Measurements from ENCODE around the gene CLEC3B. TPM values are rescaled to one million over a fixed set of nuclear protein-coding genes. Genes with fewer than 3 reads are reported as not detected.

CLEC3B gene
- total and polyA plus RNA-seq, 2 of the 8 experiments (the other 6 are each of a cell fraction or from before 2014, with no cell fraction given) = 0.32 TPM; not detected in 1

DNA sequence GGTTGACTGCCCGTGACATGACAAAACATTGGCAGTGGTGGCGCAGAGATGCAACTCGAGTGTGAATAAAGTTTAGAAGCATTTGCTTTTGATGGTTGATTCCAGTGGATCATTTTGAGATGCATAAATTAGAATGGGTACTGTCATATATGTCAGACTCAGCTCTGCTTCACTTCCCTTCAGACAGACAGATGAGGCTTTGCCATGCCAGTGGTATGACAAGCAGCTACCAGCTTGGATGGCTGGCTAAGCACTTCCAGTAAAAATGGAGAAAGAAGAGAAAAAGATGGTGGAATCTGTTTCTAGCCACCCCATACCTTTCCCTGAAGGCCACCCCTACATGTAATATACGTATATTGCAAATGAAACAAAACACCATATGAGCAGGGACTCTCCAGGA, 13.5 kb upstream of the CLEC3B start:
- Histone ChIP-seq H4K20me1 (replicated peaks in 1 of 2; ENCODE audit: control insufficient read depth in 1 of 2, insufficient read depth in 2 of 2, low read length in 2 of 2) (peaks cover 0 to 2% of the 10 kb centered on the region in 2 experiments), H3K4me1 (replicated peaks in 1 of 4; ENCODE audit: control insufficient read depth in 3 of 4, insufficient read depth in 4 of 4, low read length in 3 of 4) (peaks cover 0 to 5% (median 0%) of the 10 kb centered on the region in 4 experiments; a peak in 1 of 7 replicates), H3K14ac (ENCODE audit: insufficient read length) (no peak overlapping the region), H3K36me3 (ENCODE audit: control insufficient read depth in 2 of 4, insufficient read depth in 4 of 4, low read length in 3 of 4) (peaks cover 14 to 48% (median 37%) of the 10 kb centered on the region in 4 experiments; a peak in 6 of 8 replicates), H3K23me2 (ENCODE audit: low read depth, low read length) (no peaks in the 10 kb centered on the region), H2AK5ac (ENCODE audit: low read depth, low read length) (no peak overlapping the region), H2BK12ac (ENCODE audit: low read depth, low read length) (no peak overlapping the region), H3K27ac (ENCODE audit: low read depth, low read length) (no peak overlapping the region), H3K9me3 (ENCODE audit: insufficient read depth in 2 of 2, low read depth in 1 of 2, low read length in 1 of 2) (no peaks in the 10 kb centered on the region), H3K4ac (replicated peaks; ENCODE audit: insufficient read length, low read depth, low read length) (no peak overlapping the region), H3K79me1 (ENCODE audit: low read depth, low read length) (no peaks in the 10 kb centered on the region; the same call in 1 of the 2 replicates), H2BK20ac (ENCODE audit: low read length) (no peak overlapping the region), H3K18ac (ENCODE audit: extremely low read depth, low read length) (no peak overlapping the region), H2BK120ac (replicated peaks; ENCODE audit: low read depth, low read length) (no peak overlapping the region), H3K9ac (replicated peaks in 1 of 4; ENCODE audit: extremely low read depth in 1 of 4, low read depth in 3 of 4, low read length in 3 of 4) (no peak overlapping the region), H2BK15ac (ENCODE audit: low read length) (no peak overlapping the region), H4K5ac (ENCODE audit: insufficient read length, low read depth, low read length) (no peak overlapping the region), H4K91ac (replicated peaks; ENCODE audit: insufficient read length, low read length) (no peak overlapping the region), H3K79me2 (ENCODE audit: control insufficient read depth in 1 of 2, insufficient read depth in 2 of 2, low read length in 2 of 2) (no peaks in the 10 kb centered on the region), H2BK5ac (ENCODE audit: low read depth, low read length) (no peak overlapping the region), H3K4me3 (ENCODE audit: extremely low read depth in 1 of 4, insufficient read depth in 2 of 4, low read depth in 3 of 4, low read length in 4 of 4) (no peak overlapping the region), H3K56ac (replicated peaks; ENCODE audit: insufficient read length, low read depth, low read length) (no peak overlapping the region), H3K27me3 (replicated peaks in 1 of 4; ENCODE audit: control insufficient read depth in 3 of 4, extremely low read depth in 1 of 4, insufficient read depth in 3 of 4, low read length in 3 of 4) (no peaks in the 10 kb centered on the region), H3K4me2 (ENCODE audit: insufficient read depth in 1 of 2, low read depth in 2 of 2, low read length in 2 of 2) (no peak overlapping the region), H3K23ac (ENCODE audit: insufficient read length) (no peak overlapping the region), H2AFZ (ENCODE audit: low read length) (no peak overlapping the region), H4K8ac (ENCODE audit: extremely low read depth, insufficient read depth, low read length) (no peak overlapping the region)
- WGBS, 2 experiments (ENCODE audit: extremely low coverage in 1 of 2, insufficient coverage in 1 of 2, insufficient read length in 1 of 2, insufficient replicate concordance in 2 of 2, low coverage in 1 of 2, low lambda C conversion rate in 2 of 2, missing lambda C conversion rate in 1 of 2) = 96% methylated on average over 4 of the region's 4 CpGs; no CpG with 5 or more reads in 1 of the 2 experiments
- POLR2A ChIA-PET (ENCODE audit: partially characterized antibody) = interaction anchor here (1.2 kb wide), 2 partner anchors 10 to 36 kb away, joined by 3 to 4 read pairs; no protein-coding TSS in a partner anchor
- CTCF ChIA-PET (ENCODE audit: partially characterized antibody) = interaction anchor here (0.7 to 1.7 kb wide), 4 partner anchors 17 to 159 kb away, joined by 3 to 5 read pairs (median 4); no protein-coding TSS in a partner anchor
- no peak for FAIRE-seq
- DNase-seq (ENCODE audit: low read depth in 1 of 2, low spot score in 2 of 2) = no peak
- TF ChIP-seq BACH1 (IDR thresholded peaks at IDR 0.05; ENCODE audit: low read length) (no peak), RNF2 (IDR thresholded peaks at IDR 0.05; ENCODE audit: borderline replicate concordance, low read depth, low read length, missing control alignments, poor library complexity, severe bottlenecking) (no peak), KDM4A (IDR thresholded peaks at IDR 0.05; ENCODE audit: low read depth, low read length, severe bottlenecking) (no peak), PHF8 (conservative IDR thresholded peaks at IDR 0.05; ENCODE audit: low read depth, low read length) (no peak), EP300 (IDR thresholded peaks at IDR 0.05; ENCODE audit: borderline replicate concordance in 1 of 2, low read depth in 2 of 2, low read length in 2 of 2) (no peak), GTF2F1 (IDR thresholded peaks at IDR 0.05; ENCODE audit: borderline replicate concordance, low read depth, low read length) (no peak), CHD2 (IDR thresholded peaks at IDR 0.05; ENCODE audit: low read length) (no peak), POU5F1 (IDR thresholded peaks at IDR 0.05; ENCODE audit: low read depth, low read length) (no peak), BRCA1 (IDR thresholded peaks at IDR 0.05; ENCODE audit: low read depth, low read length) (no peak), POLR2A (IDR thresholded peaks at IDR 0.05; ENCODE audit: control extremely low read depth in 1 of 2, low read depth in 2 of 2, low read length in 2 of 2) (no peak), TAF1 (IDR thresholded peaks at IDR 0.05; ENCODE audit: low read depth, low read length) (no peak), TBP (IDR thresholded peaks at IDR 0.05; ENCODE audit: low read depth, low read length) (no peak), CBX5 (IDR thresholded peaks at IDR 0.05; ENCODE audit: low read depth, low read length) (no peak)
- TF ChIP-seq, protein P1, sequence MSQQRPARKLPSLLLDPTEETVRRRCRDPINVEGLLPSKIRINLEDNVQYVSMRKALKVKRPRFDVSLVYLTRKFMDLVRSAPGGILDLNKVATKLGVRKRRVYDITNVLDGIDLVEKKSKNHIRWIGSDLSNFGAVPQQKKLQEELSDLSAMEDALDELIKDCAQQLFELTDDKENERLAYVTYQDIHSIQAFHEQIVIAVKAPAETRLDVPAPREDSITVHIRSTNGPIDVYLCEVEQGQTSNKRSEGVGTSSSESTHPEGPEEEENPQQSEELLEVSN (IDR thresholded peaks at IDR 0.05) = no peak
